Measurements from ENCODE around the gene FAM234B.

DNA sequence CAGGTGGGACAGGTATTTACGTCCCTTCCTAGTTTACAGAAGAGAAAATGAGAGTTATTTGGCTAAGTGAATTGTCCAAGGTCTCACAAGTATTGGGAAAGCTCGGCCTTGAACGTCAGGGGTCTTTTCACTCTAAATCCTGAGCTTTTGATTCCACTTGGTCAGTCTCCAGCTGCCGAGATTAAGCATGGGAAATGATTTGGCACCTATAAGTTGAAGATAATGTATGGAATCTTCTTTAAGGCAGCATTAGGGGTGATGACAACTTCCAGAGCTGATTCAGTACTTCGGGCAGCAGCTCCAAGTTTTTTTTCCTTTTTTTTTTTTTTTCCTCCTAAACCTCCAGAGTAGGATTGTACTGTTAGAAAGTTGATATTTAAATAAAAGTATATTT lies 722 bp downstream of the FAM234B start:
- TF ChIP-seq EP300 (IDR thresholded peaks at IDR 0.05), result no peak
- TF ChIP-seq, protein P1, sequence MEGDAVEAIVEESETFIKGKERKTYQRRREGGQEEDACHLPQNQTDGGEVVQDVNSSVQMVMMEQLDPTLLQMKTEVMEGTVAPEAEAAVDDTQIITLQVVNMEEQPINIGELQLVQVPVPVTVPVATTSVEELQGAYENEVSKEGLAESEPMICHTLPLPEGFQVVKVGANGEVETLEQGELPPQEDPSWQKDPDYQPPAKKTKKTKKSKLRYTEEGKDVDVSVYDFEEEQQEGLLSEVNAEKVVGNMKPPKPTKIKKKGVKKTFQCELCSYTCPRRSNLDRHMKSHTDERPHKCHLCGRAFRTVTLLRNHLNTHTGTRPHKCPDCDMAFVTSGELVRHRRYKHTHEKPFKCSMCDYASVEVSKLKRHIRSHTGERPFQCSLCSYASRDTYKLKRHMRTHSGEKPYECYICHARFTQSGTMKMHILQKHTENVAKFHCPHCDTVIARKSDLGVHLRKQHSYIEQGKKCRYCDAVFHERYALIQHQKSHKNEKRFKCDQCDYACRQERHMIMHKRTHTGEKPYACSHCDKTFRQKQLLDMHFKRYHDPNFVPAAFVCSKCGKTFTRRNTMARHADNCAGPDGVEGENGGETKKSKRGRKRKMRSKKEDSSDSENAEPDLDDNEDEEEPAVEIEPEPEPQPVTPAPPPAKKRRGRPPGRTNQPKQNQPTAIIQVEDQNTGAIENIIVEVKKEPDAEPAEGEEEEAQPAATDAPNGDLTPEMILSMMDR (IDR thresholded peaks at IDR 0.05), result no peak
- no peak for TF ChIP-seq POLR2A (IDR thresholded peaks at IDR 0.05)

Data from upper lobe of left lung (tissue), 4 donors.